ENCODE results near the gene TOR3A. TPM values are rescaled to one million over a fixed set of nuclear protein-coding genes. Genes with fewer than 3 reads are reported as not detected.
A peak's percentile ranks its signal among the peaks of the same experiment; 100 is the strongest.

The TOR3A gene
- total RNA-seq, 3 donors from 2014 or later (not counting 1 experiment from before 2014, with no cell fraction given), result 22.7 to 33.3 (median 29.0) TPM

DNA sequence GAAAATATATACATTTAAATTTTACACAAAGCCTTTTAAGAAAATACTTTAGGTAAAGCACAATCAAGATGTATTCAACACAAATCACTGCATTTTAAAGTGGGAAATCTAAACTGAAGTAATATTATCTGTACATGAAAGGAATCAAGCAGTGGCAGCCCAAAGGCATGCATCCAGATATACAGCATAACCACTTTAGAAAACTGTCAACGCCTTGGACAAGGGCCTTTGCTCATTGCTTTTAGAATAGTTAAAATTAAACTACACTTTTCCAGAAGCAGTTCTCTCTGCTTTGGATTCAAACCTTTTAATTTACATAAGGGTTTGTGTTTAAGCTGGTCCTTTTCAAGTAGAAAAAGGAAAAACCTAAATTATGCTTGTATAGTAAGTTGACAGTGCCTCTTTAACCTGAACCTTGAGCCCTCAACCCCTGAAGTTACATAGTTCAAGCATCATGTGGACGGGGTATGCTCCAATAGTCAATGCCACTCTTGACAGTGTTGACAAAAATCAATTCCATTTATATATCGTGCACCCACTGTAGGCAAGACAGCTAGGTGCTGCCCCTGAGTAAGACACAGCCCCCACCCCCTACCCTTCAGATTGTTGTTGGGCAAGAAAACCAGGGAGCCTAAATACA, 22.9 kb downstream of the TOR3A start:
- Mint-ChIP-seq H3K27ac (no peak overlapping the region), H3K27me3 (ENCODE audit: low read depth in 2 of 2) (no peaks in the 10 kb centered on the region), H3K4me3 (no peak overlapping the region), H3K9me3 (no peaks in the 10 kb centered on the region), H3K36me3 (peaks cover 7% of the 10 kb centered on the region), H3K4me1 (no peaks in the 10 kb centered on the region)
- WGBS (ENCODE audit: insufficient coverage), result 96% methylated on average over 3 of the region's 3 CpGs
- Histone ChIP-seq H3K4me3 (ENCODE audit: low read length) (no peak overlapping the region), H3K27me3 (ENCODE audit: control insufficient read depth, insufficient read depth, low read length) (no peaks in the 10 kb centered on the region), H3K27ac (ENCODE audit: low read length) (no peak overlapping the region), H3K4me1 (ENCODE audit: control insufficient read depth, insufficient read depth, low read length) (no peaks in the 10 kb centered on the region), H3K9me3 (ENCODE audit: control insufficient read depth, insufficient read depth, low read length) (no peaks in the 10 kb centered on the region), H3K36me3 (ENCODE audit: control insufficient read depth, insufficient read depth, low read length) (peaks cover 16% of the 10 kb centered on the region)
- intact Hi-C loops (cut with micrococcal nuclease), result no loop called here
- ATAC-seq (no peak), DNase-seq (no peak)
- TF ChIP-seq, protein P1, sequence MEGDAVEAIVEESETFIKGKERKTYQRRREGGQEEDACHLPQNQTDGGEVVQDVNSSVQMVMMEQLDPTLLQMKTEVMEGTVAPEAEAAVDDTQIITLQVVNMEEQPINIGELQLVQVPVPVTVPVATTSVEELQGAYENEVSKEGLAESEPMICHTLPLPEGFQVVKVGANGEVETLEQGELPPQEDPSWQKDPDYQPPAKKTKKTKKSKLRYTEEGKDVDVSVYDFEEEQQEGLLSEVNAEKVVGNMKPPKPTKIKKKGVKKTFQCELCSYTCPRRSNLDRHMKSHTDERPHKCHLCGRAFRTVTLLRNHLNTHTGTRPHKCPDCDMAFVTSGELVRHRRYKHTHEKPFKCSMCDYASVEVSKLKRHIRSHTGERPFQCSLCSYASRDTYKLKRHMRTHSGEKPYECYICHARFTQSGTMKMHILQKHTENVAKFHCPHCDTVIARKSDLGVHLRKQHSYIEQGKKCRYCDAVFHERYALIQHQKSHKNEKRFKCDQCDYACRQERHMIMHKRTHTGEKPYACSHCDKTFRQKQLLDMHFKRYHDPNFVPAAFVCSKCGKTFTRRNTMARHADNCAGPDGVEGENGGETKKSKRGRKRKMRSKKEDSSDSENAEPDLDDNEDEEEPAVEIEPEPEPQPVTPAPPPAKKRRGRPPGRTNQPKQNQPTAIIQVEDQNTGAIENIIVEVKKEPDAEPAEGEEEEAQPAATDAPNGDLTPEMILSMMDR (IDR thresholded peaks at IDR 0.05), result no peak

DNA sequence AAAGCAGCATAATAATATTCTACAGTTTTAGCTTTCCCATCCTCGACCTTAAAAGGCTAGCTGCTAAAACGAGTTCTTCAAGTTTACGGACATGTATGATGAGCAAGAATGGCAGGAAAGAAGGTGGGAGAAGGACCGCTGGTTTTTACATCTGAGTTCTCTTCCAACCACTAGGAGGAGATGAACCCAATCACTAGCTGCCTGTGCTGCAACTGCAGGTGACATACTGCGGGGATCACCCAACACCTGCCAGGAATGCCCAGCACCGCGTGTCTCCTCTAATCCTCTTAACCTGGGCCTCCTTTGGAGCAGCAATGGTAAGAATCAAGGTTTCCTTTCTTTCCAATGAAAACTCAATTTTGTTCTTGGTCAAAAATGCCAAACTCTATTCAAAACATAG, 23.5 kb downstream of the TOR3A start:
- TF ChIP-seq, protein P1 (IDR thresholded peaks at IDR 0.05), result no peak
- no peaks in the 10 kb centered on the region for H3K9me3 ChIP-seq (ENCODE audit: control insufficient read depth, insufficient read depth, low read length)
- H3K27me3 ChIP-seq (ENCODE audit: control insufficient read depth, insufficient read depth, low read length), result no peaks in the 10 kb centered on the region
- no peaks in the 10 kb centered on the region for H3K4me1 Mint-ChIP-seq
- no peaks in the 10 kb centered on the region for H3K27me3 Mint-ChIP-seq (ENCODE audit: low read depth in 2 of 2)
- H3K9me3 Mint-ChIP-seq, result no peaks in the 10 kb centered on the region
- peaks cover 20% of the 10 kb centered on the region for H3K36me3 ChIP-seq (ENCODE audit: control insufficient read depth, insufficient read depth, low read length)
- DNase-seq (peak in 1 of 2 donors; percentile 39), ATAC-seq (no peak)
- no peak overlapping the region for H3K27ac ChIP-seq (ENCODE audit: low read length)
- 90% methylated on average over 6 of the region's 7 CpGs for WGBS (ENCODE audit: insufficient coverage)
- H3K4me3 Mint-ChIP-seq, result no peak overlapping the region
- intact Hi-C loops (cut with micrococcal nuclease), result no loop called here
- H3K36me3 Mint-ChIP-seq, result peaks cover 7% of the 10 kb centered on the region
- no peak overlapping the region for H3K27ac Mint-ChIP-seq
- no peak overlapping the region for H3K4me3 ChIP-seq (ENCODE audit: low read length)
- H3K4me1 ChIP-seq (ENCODE audit: control insufficient read depth, insufficient read depth, low read length), result no peaks in the 10 kb centered on the region

DNA sequence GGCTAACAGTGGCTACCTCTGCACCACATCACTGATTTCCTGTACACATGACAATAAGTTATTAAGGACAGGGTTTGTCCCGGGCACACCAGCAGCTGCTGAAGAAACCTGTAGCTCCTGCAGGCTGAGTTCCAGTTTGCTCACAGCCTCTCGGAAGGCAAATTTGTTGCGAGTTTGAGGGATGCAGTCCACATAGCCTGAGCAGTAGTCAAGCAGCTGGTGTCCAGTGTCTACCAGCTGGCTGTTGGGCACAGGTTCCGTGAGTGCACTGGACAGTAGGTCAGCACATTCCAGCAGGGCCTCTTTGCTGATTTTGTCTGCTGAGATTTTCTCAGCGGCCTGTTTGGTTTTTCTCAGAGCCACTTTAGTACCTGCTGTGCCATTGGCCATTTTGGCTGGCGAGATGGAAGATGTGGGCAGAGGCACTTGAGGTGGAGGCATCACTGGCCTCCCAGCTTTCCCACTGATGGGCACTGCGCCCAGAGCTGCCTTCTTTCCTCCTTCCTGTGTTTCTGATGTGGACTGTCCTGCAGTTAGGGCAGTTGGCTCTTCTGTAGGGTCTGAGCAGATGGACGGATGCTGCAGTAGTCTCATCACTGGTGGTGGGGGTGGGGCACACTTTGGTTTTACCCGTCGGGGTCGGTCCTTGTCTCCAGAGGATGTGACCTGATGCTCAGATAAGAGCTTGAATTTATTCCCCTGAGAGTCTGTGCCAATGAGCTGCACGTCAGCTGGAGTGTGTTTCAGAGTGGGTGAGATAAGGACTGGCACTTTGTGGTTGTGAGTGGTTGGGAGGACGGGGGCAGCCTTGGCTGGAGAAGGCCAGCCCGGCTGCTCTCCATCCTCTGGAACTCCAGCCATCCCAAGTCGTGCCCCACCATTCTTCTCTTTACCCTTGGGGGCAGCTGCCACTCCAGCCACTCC, 26.1 kb downstream of the TOR3A start:
- WGBS (ENCODE audit: insufficient coverage), result 91% methylated on average over 15 of the region's 15 CpGs
- H3K4me1 Mint-ChIP-seq, result no peaks in the 10 kb centered on the region
- intact Hi-C loops (cut with micrococcal nuclease), result no loop called here
- H3K9me3 Mint-ChIP-seq, result no peaks in the 10 kb centered on the region
- Histone ChIP-seq H3K4me3 (ENCODE audit: low read length) (no peak overlapping the region), H3K36me3 (ENCODE audit: control insufficient read depth, insufficient read depth, low read length) (peaks cover 22% of the 10 kb centered on the region), H3K27ac (ENCODE audit: low read length) (no peak overlapping the region), H3K9me3 (ENCODE audit: control insufficient read depth, insufficient read depth, low read length) (no peaks in the 10 kb centered on the region), H3K27me3 (ENCODE audit: control insufficient read depth, insufficient read depth, low read length) (no peaks in the 10 kb centered on the region), H3K4me1 (ENCODE audit: control insufficient read depth, insufficient read depth, low read length) (no peaks in the 10 kb centered on the region)
- H3K27ac Mint-ChIP-seq, result no peak overlapping the region
- peaks cover 7% of the 10 kb centered on the region for H3K36me3 Mint-ChIP-seq
- H3K4me3 Mint-ChIP-seq, result no peak overlapping the region
- no peak for DNase-seq
- TF ChIP-seq, protein P1 (IDR thresholded peaks at IDR 0.05), result no peak
- ATAC-seq, result peak in 1 of 3 donors; percentile 17
- H3K27me3 Mint-ChIP-seq (ENCODE audit: low read depth in 2 of 2), result no peaks in the 10 kb centered on the region
